Measurements from ENCODE around the gene ANKFN1. TPM values are rescaled to one million over a fixed set of nuclear protein-coding genes. Genes with fewer than 3 reads are reported as not detected.

ANKFN1 gene
- total RNA-seq, 4 donors from 2014 or later: 0.16 to 0.27 TPM; not detected in 2

DNA sequence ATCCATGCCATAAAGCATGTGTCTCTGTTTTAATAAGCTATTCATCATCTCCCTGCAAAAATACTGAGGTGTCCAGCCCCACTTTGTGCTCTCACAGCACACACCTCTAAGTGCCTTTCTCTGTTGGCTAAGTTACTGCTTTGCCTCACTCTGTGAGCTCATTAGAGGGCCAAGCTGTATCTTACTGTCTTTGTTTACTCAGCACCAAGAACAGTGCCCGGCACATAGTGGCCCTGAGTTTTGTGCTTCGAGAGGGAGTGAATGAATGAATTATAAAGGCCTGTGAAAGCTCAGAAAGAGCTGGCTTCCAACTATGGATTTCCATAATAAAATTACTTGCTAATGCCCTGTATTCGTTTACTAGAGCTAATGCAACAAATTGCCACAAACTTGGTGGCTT lies 390.0 kb downstream of the ANKFN1 start:
- no peak overlapping the region for H3K4me3 ChIP-seq
- H3K9me3 ChIP-seq: no peaks in the 10 kb centered on the region
- no peak for TF ChIP-seq POLR2A (IDR thresholded peaks at IDR 0.05)
- TF ChIP-seq, protein P1, sequence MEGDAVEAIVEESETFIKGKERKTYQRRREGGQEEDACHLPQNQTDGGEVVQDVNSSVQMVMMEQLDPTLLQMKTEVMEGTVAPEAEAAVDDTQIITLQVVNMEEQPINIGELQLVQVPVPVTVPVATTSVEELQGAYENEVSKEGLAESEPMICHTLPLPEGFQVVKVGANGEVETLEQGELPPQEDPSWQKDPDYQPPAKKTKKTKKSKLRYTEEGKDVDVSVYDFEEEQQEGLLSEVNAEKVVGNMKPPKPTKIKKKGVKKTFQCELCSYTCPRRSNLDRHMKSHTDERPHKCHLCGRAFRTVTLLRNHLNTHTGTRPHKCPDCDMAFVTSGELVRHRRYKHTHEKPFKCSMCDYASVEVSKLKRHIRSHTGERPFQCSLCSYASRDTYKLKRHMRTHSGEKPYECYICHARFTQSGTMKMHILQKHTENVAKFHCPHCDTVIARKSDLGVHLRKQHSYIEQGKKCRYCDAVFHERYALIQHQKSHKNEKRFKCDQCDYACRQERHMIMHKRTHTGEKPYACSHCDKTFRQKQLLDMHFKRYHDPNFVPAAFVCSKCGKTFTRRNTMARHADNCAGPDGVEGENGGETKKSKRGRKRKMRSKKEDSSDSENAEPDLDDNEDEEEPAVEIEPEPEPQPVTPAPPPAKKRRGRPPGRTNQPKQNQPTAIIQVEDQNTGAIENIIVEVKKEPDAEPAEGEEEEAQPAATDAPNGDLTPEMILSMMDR (IDR thresholded peaks at IDR 0.05 in 4 of 5, conservative IDR thresholded peaks at IDR 0.05 in 1 of 5): no peak
- H3K4me1 ChIP-seq: peaks cover 0 to 5% of the 10 kb centered on the region in 2 donors
- DNase-seq: no peak
- H3K27me3 ChIP-seq: no peaks in the 10 kb centered on the region
- intact Hi-C loops (cut with DNase I; ENCODE audit: low total_unique reads): no loop called here
- H3K36me3 ChIP-seq: no peaks in the 10 kb centered on the region
- in situ Hi-C loops (cut with MboI; ENCODE audit: low sequenced_read_pairs in 4 of 4): no loop called here
- no peak for ATAC-seq
- no peak overlapping the region for H3K27ac ChIP-seq

DNA sequence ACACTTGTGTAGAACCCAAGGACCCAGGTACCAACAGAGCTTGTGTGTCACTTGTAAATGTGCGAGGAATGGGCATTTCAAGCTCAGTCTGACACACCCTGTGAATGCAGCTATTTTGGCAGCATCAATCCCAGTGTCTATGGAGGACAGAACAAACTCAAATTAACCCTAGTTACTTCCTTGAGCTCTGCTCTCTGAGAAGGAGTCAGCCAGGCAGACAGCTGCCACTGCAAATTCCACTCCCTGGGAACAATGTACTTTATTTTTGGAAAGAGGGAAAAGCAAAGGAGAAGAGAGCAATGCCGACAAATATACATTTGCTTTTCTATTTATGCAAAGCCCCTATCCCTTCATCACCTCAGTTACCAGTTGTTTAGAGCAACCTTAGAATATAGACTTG lies 391.8 kb downstream of the ANKFN1 start:
- DNase-seq: no peak
- Histone ChIP-seq H3K4me3 (no peak overlapping the region), H3K36me3 (no peaks in the 10 kb centered on the region), H3K9me3 (no peaks in the 10 kb centered on the region), H3K27me3 (no peaks in the 10 kb centered on the region), H3K27ac (no peak overlapping the region), H3K4me1 (peaks cover 0 to 5% of the 10 kb centered on the region in 2 donors)
- no peak for TF ChIP-seq POLR2A (IDR thresholded peaks at IDR 0.05)
- TF ChIP-seq, protein P1 (IDR thresholded peaks at IDR 0.05 in 4 of 5, conservative IDR thresholded peaks at IDR 0.05 in 1 of 5): no peak
- intact Hi-C loops (cut with DNase I; ENCODE audit: low total_unique reads): no loop called here
- in situ Hi-C loops (cut with MboI; ENCODE audit: low sequenced_read_pairs in 4 of 4): no loop called here
- no peak for ATAC-seq

DNA sequence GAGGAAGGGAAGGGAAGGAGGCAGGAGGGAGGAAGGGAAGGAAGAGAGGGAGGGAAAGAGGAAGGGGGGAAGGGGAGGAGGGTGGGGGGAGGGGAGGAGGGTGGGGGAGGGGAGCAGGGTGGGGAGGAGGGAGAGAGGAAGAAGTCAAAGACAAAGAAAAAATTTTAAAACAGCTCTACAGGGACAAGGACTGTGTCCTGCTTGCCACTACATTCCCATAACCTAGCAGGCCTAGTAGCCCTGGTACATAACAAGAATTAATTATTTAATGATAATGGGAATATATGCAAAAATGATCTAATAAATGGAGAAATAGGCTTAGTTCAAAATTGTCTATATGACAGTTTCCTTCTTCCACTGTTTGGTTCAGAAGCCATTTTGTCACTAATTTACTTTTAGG lies 392.7 kb downstream of the ANKFN1 start:
- no peak overlapping the region for H3K27ac ChIP-seq
- H3K4me3 ChIP-seq: no peak overlapping the region
- H3K9me3 ChIP-seq: no peaks in the 10 kb centered on the region
- no peak for DNase-seq
- peaks cover 0 to 5% of the 10 kb centered on the region in 2 donors for H3K4me1 ChIP-seq
- no peaks in the 10 kb centered on the region for H3K27me3 ChIP-seq
- no peak for ATAC-seq
- no peaks in the 10 kb centered on the region for H3K36me3 ChIP-seq
- intact Hi-C loops (cut with DNase I; ENCODE audit: low total_unique reads) (no loop called here), in situ Hi-C loops (cut with MboI; ENCODE audit: low sequenced_read_pairs in 4 of 4) (no loop called here)
- TF ChIP-seq, protein P1 (IDR thresholded peaks at IDR 0.05 in 4 of 5, conservative IDR thresholded peaks at IDR 0.05 in 1 of 5): no peak
- TF ChIP-seq POLR2A (IDR thresholded peaks at IDR 0.05): no peak

DNA sequence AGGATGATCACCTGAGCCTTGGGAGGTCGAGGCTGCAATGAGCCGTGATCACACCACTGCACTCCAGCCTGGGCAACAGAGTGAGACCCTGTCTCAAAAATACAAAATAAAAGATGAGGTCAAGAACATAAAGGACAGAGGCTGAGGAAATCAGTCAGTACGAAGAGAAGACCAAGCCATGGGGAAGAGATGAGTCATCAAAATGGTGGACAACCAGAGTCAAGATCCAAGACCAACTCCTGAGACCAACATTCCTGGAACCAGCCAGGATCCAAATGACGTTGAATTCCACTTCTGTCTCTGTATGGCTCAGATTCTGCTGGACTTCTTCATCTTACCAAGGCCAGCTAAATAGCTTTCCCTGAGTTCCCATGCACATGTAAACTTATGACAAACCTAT lies 395.4 kb downstream of the ANKFN1 start:
- Histone ChIP-seq H3K36me3 (no peaks in the 10 kb centered on the region), H3K27ac (no peak overlapping the region), H3K9me3 (no peaks in the 10 kb centered on the region), H3K4me3 (no peak overlapping the region), H3K27me3 (no peaks in the 10 kb centered on the region), H3K4me1 (peaks cover 0 to 5% of the 10 kb centered on the region in 2 donors)
- DNase-seq (no peak), ATAC-seq (no peak)
- in situ Hi-C loops (cut with MboI; ENCODE audit: low sequenced_read_pairs in 4 of 4) (no loop called here), intact Hi-C loops (cut with DNase I; ENCODE audit: low total_unique reads) (no loop called here)
- TF ChIP-seq, protein P1 (IDR thresholded peaks at IDR 0.05 in 4 of 5, conservative IDR thresholded peaks at IDR 0.05 in 1 of 5): no peak
- no peak for TF ChIP-seq POLR2A (IDR thresholded peaks at IDR 0.05)

DNA sequence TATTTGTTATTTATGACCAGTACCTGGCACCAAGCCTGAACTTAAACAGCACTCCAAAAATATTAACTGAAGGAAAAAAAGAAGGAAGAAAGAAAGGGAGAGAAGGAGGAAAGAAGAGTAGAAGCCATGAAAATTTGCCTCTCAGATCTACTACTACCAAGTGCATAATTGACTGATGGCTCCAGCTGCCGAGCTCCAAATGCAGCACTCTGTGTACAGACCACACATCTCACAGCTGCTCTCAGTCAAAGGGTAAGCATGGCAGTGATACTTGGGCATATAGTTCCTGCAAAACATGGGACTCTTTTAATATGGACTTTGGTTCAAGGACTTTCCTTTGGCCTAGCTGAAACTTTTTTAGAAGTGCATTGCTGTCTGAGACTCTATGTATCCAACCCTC lies 396.2 kb downstream of the ANKFN1 start:
- Histone ChIP-seq H3K27ac (no peak overlapping the region), H3K36me3 (no peaks in the 10 kb centered on the region), H3K9me3 (no peaks in the 10 kb centered on the region), H3K27me3 (no peaks in the 10 kb centered on the region), H3K4me3 (no peak overlapping the region), H3K4me1 (peaks cover 0 to 5% of the 10 kb centered on the region in 2 donors)
- no peak for DNase-seq
- intact Hi-C loops (cut with DNase I; ENCODE audit: low total_unique reads): no loop called here
- TF ChIP-seq, protein P1 (IDR thresholded peaks at IDR 0.05 in 4 of 5, conservative IDR thresholded peaks at IDR 0.05 in 1 of 5): no peak
- TF ChIP-seq POLR2A (IDR thresholded peaks at IDR 0.05): no peak
- in situ Hi-C loops (cut with MboI; ENCODE audit: low sequenced_read_pairs in 4 of 4): no loop called here
- no peak for ATAC-seq
